ENCODE measurements around the gene RIPPLY2. TPM values are rescaled to one million over a fixed set of nuclear protein-coding genes. Genes with fewer than 3 reads are reported as not detected.
"Not testable (repeated sequence)": the region's sequence is repeated elsewhere in the genome, so short reads cannot be mapped to it uniquely, and the experiment has no call there.

The RIPPLY2 gene
- total RNA-seq, 1 donor from 2014 or later: not detected

DNA sequence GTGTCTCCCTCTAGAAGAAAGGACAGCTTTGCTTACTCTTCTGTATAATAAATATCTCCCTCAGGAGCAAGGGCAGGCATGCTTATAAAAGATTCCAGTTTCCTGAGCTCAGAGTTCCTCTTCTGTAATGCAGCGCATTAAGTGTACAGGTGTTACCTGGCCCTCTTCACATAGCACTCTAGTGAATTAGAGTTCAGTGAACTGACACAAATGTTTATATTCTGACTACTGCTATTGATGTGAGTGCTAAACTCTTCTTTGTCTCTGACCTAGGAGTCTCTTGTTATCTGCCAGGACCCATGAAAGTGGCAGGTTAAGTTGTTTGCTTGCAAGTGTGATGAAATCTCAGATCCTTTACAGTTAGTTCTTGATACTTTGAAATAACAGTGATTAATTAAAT is 39.9 kb downstream of the RIPPLY2 start:
- no peak overlapping the region for H3K4me3 ChIP-seq (ENCODE audit: low read depth, low read length)

DNA sequence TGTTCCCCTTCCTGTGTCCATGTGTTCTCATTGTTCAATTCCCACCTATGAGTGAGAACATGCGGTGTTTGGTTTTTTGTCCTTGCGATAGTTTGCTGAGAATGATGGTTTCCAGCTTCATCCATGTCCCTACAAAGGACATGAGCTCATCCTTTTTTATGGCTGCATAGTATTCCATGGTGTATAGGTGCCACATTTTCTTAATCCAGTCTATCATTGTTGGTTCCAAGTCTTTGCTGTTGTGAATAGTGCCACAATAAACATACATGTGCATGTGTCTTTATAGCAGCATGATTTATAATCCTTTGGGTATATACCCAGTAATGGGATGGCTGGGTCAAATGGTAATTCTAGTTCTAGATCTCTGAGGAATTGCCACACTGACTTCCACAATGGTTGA is 43.9 kb downstream of the RIPPLY2 start:
- not testable (repeated sequence) for H3K36me3 ChIP-seq (ENCODE audit: control insufficient read depth, insufficient read depth, low read length); H3K4me3 ChIP-seq (ENCODE audit: low read depth, low read length); DNase-seq (ENCODE audit: low read depth)

More for the DNA sequence above, 39.9 kb downstream of the RIPPLY2 start:
- Histone ChIP-seq H3K36me3 (ENCODE audit: control insufficient read depth, insufficient read depth, low read length) (no peaks in the 10 kb centered on the region), H3K27me3 (ENCODE audit: control insufficient read depth, insufficient read depth, low read length) (no peaks in the 10 kb centered on the region)
- TF ChIP-seq, protein P1, sequence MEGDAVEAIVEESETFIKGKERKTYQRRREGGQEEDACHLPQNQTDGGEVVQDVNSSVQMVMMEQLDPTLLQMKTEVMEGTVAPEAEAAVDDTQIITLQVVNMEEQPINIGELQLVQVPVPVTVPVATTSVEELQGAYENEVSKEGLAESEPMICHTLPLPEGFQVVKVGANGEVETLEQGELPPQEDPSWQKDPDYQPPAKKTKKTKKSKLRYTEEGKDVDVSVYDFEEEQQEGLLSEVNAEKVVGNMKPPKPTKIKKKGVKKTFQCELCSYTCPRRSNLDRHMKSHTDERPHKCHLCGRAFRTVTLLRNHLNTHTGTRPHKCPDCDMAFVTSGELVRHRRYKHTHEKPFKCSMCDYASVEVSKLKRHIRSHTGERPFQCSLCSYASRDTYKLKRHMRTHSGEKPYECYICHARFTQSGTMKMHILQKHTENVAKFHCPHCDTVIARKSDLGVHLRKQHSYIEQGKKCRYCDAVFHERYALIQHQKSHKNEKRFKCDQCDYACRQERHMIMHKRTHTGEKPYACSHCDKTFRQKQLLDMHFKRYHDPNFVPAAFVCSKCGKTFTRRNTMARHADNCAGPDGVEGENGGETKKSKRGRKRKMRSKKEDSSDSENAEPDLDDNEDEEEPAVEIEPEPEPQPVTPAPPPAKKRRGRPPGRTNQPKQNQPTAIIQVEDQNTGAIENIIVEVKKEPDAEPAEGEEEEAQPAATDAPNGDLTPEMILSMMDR (IDR thresholded peaks at IDR 0.05; ENCODE audit: insufficient read depth, low read length, poor library complexity, severe bottlenecking): no peak
- DNase-seq (ENCODE audit: low read depth): no peak

DNA sequence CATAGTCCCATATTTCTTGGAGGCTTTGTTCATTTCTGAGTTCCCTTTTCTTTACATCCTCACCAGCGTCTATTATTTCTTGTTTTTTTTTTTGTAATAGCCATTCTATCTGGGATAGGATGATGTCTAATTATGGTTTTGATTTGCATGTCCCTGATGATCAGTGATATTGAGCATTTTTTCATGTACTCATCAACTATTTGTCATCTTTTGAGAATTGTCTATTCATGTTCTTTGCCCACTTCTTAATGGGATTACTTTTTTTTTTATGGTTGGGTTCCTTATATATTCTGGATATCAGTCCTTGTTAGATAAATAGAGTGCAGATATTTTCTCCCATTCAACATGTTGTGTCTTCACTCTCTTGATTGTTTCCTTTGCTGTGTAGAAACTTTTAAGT is 48.5 kb downstream of the RIPPLY2 start:
- Histone ChIP-seq H3K27me3 (ENCODE audit: control insufficient read depth, insufficient read depth, low read length) (no peaks in the 10 kb centered on the region), H3K4me3 (ENCODE audit: low read depth, low read length) (no peak overlapping the region), H3K36me3 (ENCODE audit: control insufficient read depth, insufficient read depth, low read length) (no peaks in the 10 kb centered on the region)
- DNase-seq (ENCODE audit: low read depth): no peak
- TF ChIP-seq, protein P1 (IDR thresholded peaks at IDR 0.05; ENCODE audit: insufficient read depth, low read length, poor library complexity, severe bottlenecking): no peak

More for the DNA sequence above, 43.9 kb downstream of the RIPPLY2 start:
- H3K27me3 ChIP-seq (ENCODE audit: control insufficient read depth, insufficient read depth, low read length): not testable (repeated sequence)

DNA sequence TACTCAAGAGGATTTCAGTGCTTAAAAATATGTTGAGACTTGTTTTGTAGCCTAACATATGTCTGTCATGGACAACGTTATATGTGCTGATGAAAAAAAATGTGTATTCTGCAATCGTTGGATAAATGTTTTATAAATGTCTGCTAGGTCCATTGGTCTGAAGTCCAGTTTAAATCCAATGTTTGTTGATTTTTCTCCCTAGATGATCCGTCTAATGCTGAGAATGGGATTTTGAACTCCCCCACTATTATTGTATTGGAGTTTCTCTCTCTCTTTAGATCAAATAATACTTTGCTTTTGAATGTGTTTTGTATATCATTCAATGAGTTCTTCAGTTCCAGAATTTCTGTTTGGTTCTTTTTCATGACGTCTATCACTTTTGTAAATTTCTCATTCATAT is 51.2 kb downstream of the RIPPLY2 start:
- TF ChIP-seq, protein P1 (IDR thresholded peaks at IDR 0.05; ENCODE audit: insufficient read depth, low read length, poor library complexity, severe bottlenecking): no peak
- DNase-seq (ENCODE audit: low read depth): no peak
- H3K27me3 ChIP-seq (ENCODE audit: control insufficient read depth, insufficient read depth, low read length): no peaks in the 10 kb centered on the region
- no peaks in the 10 kb centered on the region for H3K36me3 ChIP-seq (ENCODE audit: control insufficient read depth, insufficient read depth, low read length)
- H3K4me3 ChIP-seq (ENCODE audit: low read depth, low read length): no peak overlapping the region

DNA sequence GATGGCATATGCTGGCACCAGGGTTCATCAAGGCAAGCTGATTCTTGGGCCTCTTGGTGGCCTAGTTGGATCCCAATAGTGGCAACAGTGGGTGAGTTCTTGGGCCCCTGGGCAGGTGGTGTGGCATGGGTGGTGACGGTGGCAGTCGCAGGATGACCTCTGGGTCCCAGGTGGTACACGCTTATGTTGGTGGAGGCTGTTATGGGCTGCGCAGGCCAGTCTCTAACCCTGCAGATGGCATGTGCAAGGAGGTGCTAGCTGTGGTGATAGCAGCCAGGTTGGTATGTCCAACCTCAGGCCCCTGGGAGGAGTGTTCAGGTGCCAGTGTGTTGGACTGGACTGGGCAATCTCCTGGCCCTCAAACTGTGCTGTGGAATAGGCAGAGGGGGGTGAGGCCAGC is 52.5 kb downstream of the RIPPLY2 start:
- DNase-seq (ENCODE audit: low read depth): no peak
- TF ChIP-seq, protein P1 (IDR thresholded peaks at IDR 0.05; ENCODE audit: insufficient read depth, low read length, poor library complexity, severe bottlenecking): no peak

More for the DNA sequence above, 52.5 kb downstream of the RIPPLY2 start:
- Histone ChIP-seq H3K4me3 (ENCODE audit: low read depth, low read length) (no peak overlapping the region), H3K27me3 (ENCODE audit: control insufficient read depth, insufficient read depth, low read length) (no peaks in the 10 kb centered on the region), H3K36me3 (ENCODE audit: control insufficient read depth, insufficient read depth, low read length) (no peaks in the 10 kb centered on the region)

Other genes with a start within 250 kb of the RIPPLY2 start
- gene SNAP91, start 144.3 kb upstream of the RIPPLY2 start, total RNA-seq: 0.13 and 0.34 TPM in 2 replicates
- gene CYB5R4, start 6.3 kb downstream of the RIPPLY2 start, total RNA-seq: 12.8 and 23.0 TPM in 2 replicates
- gene MRAP2, start 180.4 kb downstream of the RIPPLY2 start, total RNA-seq: not detected in 2 replicates